ENCODE data around the gene BID.

The BID gene

DNA sequence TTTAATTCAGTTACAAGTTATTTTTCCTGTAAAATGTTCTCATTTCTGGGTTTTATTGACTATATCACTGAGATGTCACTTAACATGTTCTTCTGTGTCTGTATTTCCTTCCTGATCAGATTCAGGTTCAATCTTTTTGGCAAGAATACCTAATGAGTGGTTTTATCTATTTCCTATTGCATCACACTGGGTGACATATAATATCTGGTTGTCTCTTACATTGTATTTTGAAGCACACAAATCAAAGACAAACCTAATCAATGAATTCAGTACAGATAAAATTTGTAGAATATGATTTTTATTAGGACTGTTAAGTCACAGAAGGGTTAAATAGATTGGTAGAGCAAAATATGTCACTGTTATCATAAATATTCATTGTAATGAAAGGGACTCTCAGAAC lies 75.3 kb downstream of the BID start:
- TF ChIP-seq, protein P1, sequence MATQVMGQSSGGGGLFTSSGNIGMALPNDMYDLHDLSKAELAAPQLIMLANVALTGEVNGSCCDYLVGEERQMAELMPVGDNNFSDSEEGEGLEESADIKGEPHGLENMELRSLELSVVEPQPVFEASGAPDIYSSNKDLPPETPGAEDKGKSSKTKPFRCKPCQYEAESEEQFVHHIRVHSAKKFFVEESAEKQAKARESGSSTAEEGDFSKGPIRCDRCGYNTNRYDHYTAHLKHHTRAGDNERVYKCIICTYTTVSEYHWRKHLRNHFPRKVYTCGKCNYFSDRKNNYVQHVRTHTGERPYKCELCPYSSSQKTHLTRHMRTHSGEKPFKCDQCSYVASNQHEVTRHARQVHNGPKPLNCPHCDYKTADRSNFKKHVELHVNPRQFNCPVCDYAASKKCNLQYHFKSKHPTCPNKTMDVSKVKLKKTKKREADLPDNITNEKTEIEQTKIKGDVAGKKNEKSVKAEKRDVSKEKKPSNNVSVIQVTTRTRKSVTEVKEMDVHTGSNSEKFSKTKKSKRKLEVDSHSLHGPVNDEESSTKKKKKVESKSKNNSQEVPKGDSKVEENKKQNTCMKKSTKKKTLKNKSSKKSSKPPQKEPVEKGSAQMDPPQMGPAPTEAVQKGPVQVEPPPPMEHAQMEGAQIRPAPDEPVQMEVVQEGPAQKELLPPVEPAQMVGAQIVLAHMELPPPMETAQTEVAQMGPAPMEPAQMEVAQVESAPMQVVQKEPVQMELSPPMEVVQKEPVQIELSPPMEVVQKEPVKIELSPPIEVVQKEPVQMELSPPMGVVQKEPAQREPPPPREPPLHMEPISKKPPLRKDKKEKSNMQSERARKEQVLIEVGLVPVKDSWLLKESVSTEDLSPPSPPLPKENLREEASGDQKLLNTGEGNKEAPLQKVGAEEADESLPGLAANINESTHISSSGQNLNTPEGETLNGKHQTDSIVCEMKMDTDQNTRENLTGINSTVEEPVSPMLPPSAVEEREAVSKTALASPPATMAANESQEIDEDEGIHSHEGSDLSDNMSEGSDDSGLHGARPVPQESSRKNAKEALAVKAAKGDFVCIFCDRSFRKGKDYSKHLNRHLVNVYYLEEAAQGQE (IDR thresholded peaks at IDR 0.05; ENCODE audit: insufficient read depth in 1 of 2, low read depth in 2 of 2, low read length in 2 of 2) = no peak
- no peak for TF ChIP-seq TAF1 (IDR thresholded peaks at IDR 0.05; ENCODE audit: borderline replicate concordance, insufficient read depth, low read length)
- no peak for TF ChIP-seq FOXP2 (optimal IDR thresholded peaks at IDR 0.05; ENCODE audit: borderline replicate concordance, extremely low read depth, extremely low read length, insufficient read depth)
- no peak for TF ChIP-seq SIN3A (IDR thresholded peaks at IDR 0.05; ENCODE audit: borderline replicate concordance, insufficient read depth, low read length)
- no peak for TF ChIP-seq POLR2AphosphoS5 (IDR thresholded peaks at IDR 0.05; ENCODE audit: low read depth, low read length)

DNA sequence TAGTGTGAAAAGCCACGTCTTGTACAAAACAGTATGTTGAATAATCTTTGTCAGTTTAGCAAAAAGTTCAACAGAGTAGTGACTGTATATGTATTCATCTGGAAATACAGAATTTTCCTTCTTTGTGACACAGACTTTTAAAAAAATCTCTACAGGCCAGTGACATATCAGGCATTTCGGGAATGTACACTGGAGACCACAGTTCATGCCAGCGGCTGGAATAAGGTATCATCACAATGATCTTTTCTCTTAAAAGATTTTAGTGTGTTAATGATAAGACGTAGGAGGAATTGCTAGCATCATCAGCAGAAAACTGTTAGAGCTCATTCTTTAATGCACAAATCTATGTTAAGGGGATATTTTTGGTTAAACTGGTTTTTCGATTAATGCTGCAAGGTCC lies 78.3 kb downstream of the BID start:
- no peak for TF ChIP-seq POLR2AphosphoS5 (IDR thresholded peaks at IDR 0.05; ENCODE audit: low read depth, low read length)
- TF ChIP-seq, protein P1 (IDR thresholded peaks at IDR 0.05; ENCODE audit: insufficient read depth in 1 of 2, low read depth in 2 of 2, low read length in 2 of 2) = no peak
- no peak for TF ChIP-seq FOXP2 (optimal IDR thresholded peaks at IDR 0.05; ENCODE audit: borderline replicate concordance, extremely low read depth, extremely low read length, insufficient read depth)
- no peak for TF ChIP-seq SIN3A (IDR thresholded peaks at IDR 0.05; ENCODE audit: borderline replicate concordance, insufficient read depth, low read length)
- TF ChIP-seq TAF1 (IDR thresholded peaks at IDR 0.05; ENCODE audit: borderline replicate concordance, insufficient read depth, low read length) = no peak

DNA sequence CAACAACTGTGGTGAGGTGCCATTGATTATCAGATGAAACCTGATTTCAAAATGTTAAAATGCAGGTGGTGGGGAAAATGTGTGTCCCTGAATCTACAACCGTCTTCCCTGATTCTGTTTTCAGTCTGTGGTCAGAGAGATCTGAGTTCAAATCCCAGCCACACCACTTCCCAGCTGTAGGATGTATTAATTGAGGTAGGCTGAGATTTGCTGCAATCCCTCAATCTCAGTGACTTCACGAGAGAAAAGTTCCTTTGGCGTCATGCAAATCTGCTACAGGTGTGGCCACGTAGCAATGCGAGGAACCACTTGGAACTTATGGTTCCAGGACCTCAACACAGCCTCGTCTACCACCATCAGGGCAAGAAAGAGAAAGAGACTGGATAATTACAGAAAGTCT lies 79.5 kb downstream of the BID start:
- TF ChIP-seq POLR2AphosphoS5 (IDR thresholded peaks at IDR 0.05; ENCODE audit: low read depth, low read length) (no peak), FOXP2 (optimal IDR thresholded peaks at IDR 0.05; ENCODE audit: borderline replicate concordance, extremely low read depth, extremely low read length, insufficient read depth) (no peak), SIN3A (IDR thresholded peaks at IDR 0.05; ENCODE audit: borderline replicate concordance, insufficient read depth, low read length) (no peak), TAF1 (IDR thresholded peaks at IDR 0.05; ENCODE audit: borderline replicate concordance, insufficient read depth, low read length) (no peak)
- TF ChIP-seq, protein P1 (IDR thresholded peaks at IDR 0.05; ENCODE audit: insufficient read depth in 1 of 2, low read depth in 2 of 2, low read length in 2 of 2) = no peak

DNA sequence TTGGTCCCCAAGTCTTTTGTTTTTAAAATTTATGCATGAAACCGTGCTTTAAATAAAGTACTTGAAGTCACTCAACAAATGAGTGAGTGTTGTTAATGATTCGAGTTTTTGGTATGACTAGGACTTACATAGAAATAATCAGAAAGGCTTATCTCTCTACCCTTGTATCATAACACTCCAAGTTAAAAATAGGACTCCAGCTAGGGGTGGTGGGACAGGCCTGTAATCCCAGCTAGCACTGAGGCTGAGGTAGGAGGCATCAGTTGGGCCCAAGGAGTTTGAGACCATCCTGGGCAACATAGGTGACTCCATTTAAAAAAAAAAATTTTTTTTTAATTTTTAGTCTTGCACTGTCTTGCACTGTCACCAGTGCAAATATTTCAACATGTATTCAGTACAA lies 80.1 kb downstream of the BID start:
- TF ChIP-seq FOXP2 (optimal IDR thresholded peaks at IDR 0.05; ENCODE audit: borderline replicate concordance, extremely low read depth, extremely low read length, insufficient read depth) (no peak), TAF1 (IDR thresholded peaks at IDR 0.05; ENCODE audit: borderline replicate concordance, insufficient read depth, low read length) (no peak), SIN3A (IDR thresholded peaks at IDR 0.05; ENCODE audit: borderline replicate concordance, insufficient read depth, low read length) (no peak), POLR2AphosphoS5 (IDR thresholded peaks at IDR 0.05; ENCODE audit: low read depth, low read length) (no peak)
- TF ChIP-seq, protein P1 (IDR thresholded peaks at IDR 0.05; ENCODE audit: insufficient read depth in 1 of 2, low read depth in 2 of 2, low read length in 2 of 2) = no peak

DNA sequence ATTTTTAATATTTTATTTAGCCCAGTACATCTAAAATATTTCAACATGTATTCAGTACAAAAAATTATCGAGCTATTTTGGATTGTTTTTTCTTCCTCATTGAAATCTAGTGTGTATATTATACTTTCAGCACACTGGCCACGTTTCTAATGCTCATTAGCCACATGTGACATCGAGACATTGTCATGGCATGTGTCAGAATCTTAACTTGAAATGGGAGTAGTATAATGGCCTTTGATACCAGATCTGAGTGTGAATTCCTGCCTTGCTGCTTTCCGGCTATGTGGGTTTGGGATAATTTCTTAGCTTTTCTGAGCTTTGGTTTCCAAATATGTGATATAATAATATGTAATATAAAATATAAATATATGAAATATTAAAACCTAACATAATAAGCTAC lies 81.4 kb downstream of the BID start:
- no peak for TF ChIP-seq SIN3A (IDR thresholded peaks at IDR 0.05; ENCODE audit: borderline replicate concordance, insufficient read depth, low read length)
- TF ChIP-seq, protein P1 (IDR thresholded peaks at IDR 0.05; ENCODE audit: insufficient read depth in 1 of 2, low read depth in 2 of 2, low read length in 2 of 2) = no peak
- no peak for TF ChIP-seq FOXP2 (optimal IDR thresholded peaks at IDR 0.05; ENCODE audit: borderline replicate concordance, extremely low read depth, extremely low read length, insufficient read depth)
- TF ChIP-seq TAF1 (IDR thresholded peaks at IDR 0.05; ENCODE audit: borderline replicate concordance, insufficient read depth, low read length) = no peak
- TF ChIP-seq POLR2AphosphoS5 (IDR thresholded peaks at IDR 0.05; ENCODE audit: low read depth, low read length) = no peak
